ENCODE measurements around the gene TTC21B.

The TTC21B gene

GRCh38 chr2:165886487-165887146 lies 67.0 kb downstream of the TTC21B start:
- H3K79me2 ChIP-seq (ENCODE audit: insufficient read depth, low read length): no peaks in the 10 kb centered on the region
- no peak for TF ChIP-seq EZH2 (IDR thresholded peaks at IDR 0.05; ENCODE audit: borderline replicate concordance, low read depth, low read length, severe bottlenecking)
- TF ChIP-seq CTCF (IDR thresholded peaks at IDR 0.05; ENCODE audit: borderline replicate concordance, extremely low read depth, low read length, poor library complexity, severe bottlenecking): no peak
- ATAC-seq (ENCODE audit: insufficient read depth, low read depth) (no peak), DNase-seq (no peak)
- H3K4me1 ChIP-seq (ENCODE audit: insufficient read depth, low read length): no peaks in the 10 kb centered on the region
- no peaks in the 10 kb centered on the region for H3K27me3 ChIP-seq (ENCODE audit: insufficient read depth, low read length, poor library complexity)
- H3K4me2 ChIP-seq (ENCODE audit: insufficient read depth, low read length): no peak overlapping the region
- H3K9me3 ChIP-seq (ENCODE audit: insufficient read depth, low read length, severe bottlenecking): no peaks in the 10 kb centered on the region
- H3K27ac ChIP-seq (ENCODE audit: low read length): no peak overlapping the region
- no peaks in the 10 kb centered on the region for H4K20me1 ChIP-seq (ENCODE audit: insufficient read depth, low read length)
- no peak overlapping the region for H2AFZ ChIP-seq (ENCODE audit: low read depth, low read length)
- H3K9ac ChIP-seq (ENCODE audit: low read depth, low read length): no peak overlapping the region
- peaks cover 75% of the 10 kb centered on the region for H3K36me3 ChIP-seq (ENCODE audit: insufficient read depth, low read length)
- no peak overlapping the region for H3K4me3 ChIP-seq (ENCODE audit: low read depth in 1 of 2, low read length in 2 of 2)

- Histone ChIP-seq H3K36me3 (ENCODE audit: insufficient read depth, low read length) (peaks cover 54% of the 10 kb centered on the region), H3K4me3 (ENCODE audit: low read depth in 1 of 2, low read length in 2 of 2) (no peak overlapping the region), H3K27me3 (ENCODE audit: insufficient read depth, low read length, poor library complexity) (no peaks in the 10 kb centered on the region), H3K9me3 (ENCODE audit: insufficient read depth, low read length, severe bottlenecking) (no peaks in the 10 kb centered on the region), H4K20me1 (ENCODE audit: insufficient read depth, low read length) (no peaks in the 10 kb centered on the region), H3K27ac (ENCODE audit: low read length) (no peak overlapping the region), H3K4me2 (ENCODE audit: insufficient read depth, low read length) (no peak overlapping the region), H3K79me2 (ENCODE audit: insufficient read depth, low read length) (no peaks in the 10 kb centered on the region), H3K4me1 (ENCODE audit: insufficient read depth, low read length) (peaks cover 4% of the 10 kb centered on the region; the same call in 1 of the 2 replicates), H2AFZ (ENCODE audit: low read depth, low read length) (no peak overlapping the region), H3K9ac (ENCODE audit: low read depth, low read length) (no peak overlapping the region)
- ATAC-seq (ENCODE audit: insufficient read depth, low read depth) (no peak), DNase-seq (no peak)
- TF ChIP-seq EZH2 (IDR thresholded peaks at IDR 0.05; ENCODE audit: borderline replicate concordance, low read depth, low read length, severe bottlenecking) (no peak), CTCF (IDR thresholded peaks at IDR 0.05; ENCODE audit: borderline replicate concordance, extremely low read depth, low read length, poor library complexity, severe bottlenecking) (no peak)
These were observed 75.7 kb downstream of the TTC21B start for GRCh38 chr2:165877565-165878550.

- Histone ChIP-seq H3K79me2 (ENCODE audit: insufficient read depth, low read length) (no peaks in the 10 kb centered on the region), H3K27ac (ENCODE audit: low read length) (no peak overlapping the region), H3K36me3 (ENCODE audit: insufficient read depth, low read length) (peaks cover 50% of the 10 kb centered on the region), H3K4me3 (ENCODE audit: low read depth in 1 of 2, low read length in 2 of 2) (no peak overlapping the region), H3K4me2 (ENCODE audit: insufficient read depth, low read length) (no peak overlapping the region), H3K27me3 (ENCODE audit: insufficient read depth, low read length, poor library complexity) (no peaks in the 10 kb centered on the region), H3K9me3 (ENCODE audit: insufficient read depth, low read length, severe bottlenecking) (no peaks in the 10 kb centered on the region), H4K20me1 (ENCODE audit: insufficient read depth, low read length) (no peaks in the 10 kb centered on the region), H3K9ac (ENCODE audit: low read depth, low read length) (no peak overlapping the region), H2AFZ (ENCODE audit: low read depth, low read length) (no peak overlapping the region), H3K4me1 (ENCODE audit: insufficient read depth, low read length) (peaks cover 4% of the 10 kb centered on the region; the same call in 1 of the 2 replicates)
- ATAC-seq (ENCODE audit: insufficient read depth, low read depth): no peak
- TF ChIP-seq EZH2 (IDR thresholded peaks at IDR 0.05; ENCODE audit: borderline replicate concordance, low read depth, low read length, severe bottlenecking) (no peak), CTCF (IDR thresholded peaks at IDR 0.05; ENCODE audit: borderline replicate concordance, extremely low read depth, low read length, poor library complexity, severe bottlenecking) (no peak)
- no peak for DNase-seq
These were observed 76.9 kb downstream of the TTC21B start for GRCh38 chr2:165876712-165877111.
